ENCODE data around the gene RBM38. TPM values are rescaled to one million over a fixed set of nuclear protein-coding genes. Genes with fewer than 3 reads are reported as not detected.

The RBM38 gene
- total and polyA plus RNA-seq, 9 of the 15 experiments (the other 6 are each of a cell fraction or from before 2014, with no cell fraction given) = 0.28 to 82.4 (median 33.2) TPM

- TF ChIP-seq SAFB (IDR thresholded peaks at IDR 0.05; ENCODE audit: borderline replicate concordance, low read depth, low read length) = no peak
- no peak for TF ChIP-seq PTRF (tag; IDR thresholded peaks at IDR 0.05)
- TF ChIP-seq FOXK1 (CRISPR knock-in tag; IDR thresholded peaks at IDR 0.05; ENCODE audit: borderline replicate concordance) = no peak
- TF ChIP-seq NONO (IDR thresholded peaks at IDR 0.05; ENCODE audit: low read depth in 2 of 2, low read length in 1 of 2) = no peak
- no peak for TF ChIP-seq ARHGAP35 (IDR thresholded peaks at IDR 0.05; ENCODE audit: partially characterized antibody)
- no peak for TF ChIP-seq CHD1 (IDR thresholded peaks at IDR 0.05; ENCODE audit: low read length)
- TF ChIP-seq, protein P1, sequence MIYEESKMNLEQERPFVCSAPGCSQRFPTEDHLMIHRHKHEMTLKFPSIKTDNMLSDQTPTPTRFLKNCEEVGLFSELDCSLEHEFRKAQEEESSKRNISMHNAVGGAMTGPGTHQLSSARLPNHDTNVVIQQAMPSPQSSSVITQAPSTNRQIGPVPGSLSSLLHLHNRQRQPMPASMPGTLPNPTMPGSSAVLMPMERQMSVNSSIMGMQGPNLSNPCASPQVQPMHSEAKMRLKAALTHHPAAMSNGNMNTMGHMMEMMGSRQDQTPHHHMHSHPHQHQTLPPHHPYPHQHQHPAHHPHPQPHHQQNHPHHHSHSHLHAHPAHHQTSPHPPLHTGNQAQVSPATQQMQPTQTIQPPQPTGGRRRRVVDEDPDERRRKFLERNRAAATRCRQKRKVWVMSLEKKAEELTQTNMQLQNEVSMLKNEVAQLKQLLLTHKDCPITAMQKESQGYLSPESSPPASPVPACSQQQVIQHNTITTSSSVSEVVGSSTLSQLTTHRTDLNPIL (CRISPR knock-in tag; IDR thresholded peaks at IDR 0.05) = no peak
- TF ChIP-seq NFIC (IDR thresholded peaks at IDR 0.05) = no peak
- TF ChIP-seq ADNP (tag; IDR thresholded peaks at IDR 0.05) = peak; percentile 69
- TF ChIP-seq BRD4 (IDR thresholded peaks at IDR 0.05) = no peak
- TF ChIP-seq ZNF444 (CRISPR knock-in tag; IDR thresholded peaks at IDR 0.05) = no peak
- peak in 1 of 2 experiments; percentile 71; a peak in 2 of 4 replicates for TF ChIP-seq KDM1A (IDR thresholded peaks at IDR 0.05)
- peak in 1 of 3 experiments; percentile 55 for TF ChIP-seq YY1 (IDR thresholded peaks at IDR 0.05; ENCODE audit: borderline replicate concordance in 1 of 3, control insufficient read depth in 1 of 3, extremely low read depth in 1 of 3, insufficient read depth in 3 of 3, insufficient read length in 1 of 3, insufficient replicate concordance in 2 of 3, low read depth in 1 of 3, low read length in 2 of 3)
- no peak for TF ChIP-seq POLR2H (tag; IDR thresholded peaks at IDR 0.05; ENCODE audit: low read depth)
- no peak for TF ChIP-seq IRF2 (CRISPR knock-in tag; IDR thresholded peaks at IDR 0.05)
- TF ChIP-seq, protein P2, sequence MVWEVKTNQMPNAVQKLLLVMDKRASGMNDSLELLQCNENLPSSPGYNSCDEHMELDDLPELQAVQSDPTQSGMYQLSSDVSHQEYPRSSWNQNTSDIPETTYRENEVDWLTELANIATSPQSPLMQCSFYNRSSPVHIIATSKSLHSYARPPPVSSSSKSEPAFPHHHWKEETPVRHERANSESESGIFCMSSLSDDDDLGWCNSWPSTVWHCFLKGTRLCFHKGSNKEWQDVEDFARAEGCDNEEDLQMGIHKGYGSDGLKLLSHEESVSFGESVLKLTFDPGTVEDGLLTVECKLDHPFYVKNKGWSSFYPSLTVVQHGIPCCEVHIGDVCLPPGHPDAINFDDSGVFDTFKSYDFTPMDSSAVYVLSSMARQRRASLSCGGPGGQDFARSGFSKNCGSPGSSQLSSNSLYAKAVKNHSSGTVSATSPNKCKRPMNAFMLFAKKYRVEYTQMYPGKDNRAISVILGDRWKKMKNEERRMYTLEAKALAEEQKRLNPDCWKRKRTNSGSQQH (CRISPR knock-in tag; IDR thresholded peaks at IDR 0.05) = no peak
- TF ChIP-seq ILF3 (IDR thresholded peaks at IDR 0.05; ENCODE audit: borderline replicate concordance) = no peak
- TF ChIP-seq KLF13 (tag; IDR thresholded peaks at IDR 0.05; ENCODE audit: borderline replicate concordance, low read depth) = no peak
- no peak for TF ChIP-seq ZNF551 (CRISPR knock-in tag; IDR thresholded peaks at IDR 0.05)
- TF ChIP-seq NKRF (IDR thresholded peaks at IDR 0.05; ENCODE audit: borderline replicate concordance) = no peak
- TF ChIP-seq BRF1 (IDR thresholded peaks at IDR 0.05; ENCODE audit: borderline replicate concordance, extremely low read depth, insufficient read length) = no peak
Measured at GRCh38 chr20:57448764-57449354, 57.7 kb downstream of the RBM38 start (continued).
